GM13976 (cell line): ENCODE data around the gene ANXA2R.

Source experiments
- DNase-seq: peaks from one replicate; pipeline ENCODE4 v3.0.0; 2012; ENCODE audit warnings: low spot score
- in situ Hi-C: fragments of 300-500 bp; cut with MboI; formaldehyde crosslinking; loops from one replicate; pipeline ENCODE4 v1.12.0; 2022; ENCODE audit warnings: low sequenced_read_pairs, mixed read lengths, inconsistent platforms; ENCODE audit not compliant: unreplicated experiment
- TF ChIP-seq, protein P1 (sequence below): IDR thresholded peaks from 2 replicates; pipeline ENCODE4 v1.5.1; 2012; ENCODE audit warnings: borderline replicate concordance, mild to moderate bottlenecking; ENCODE audit not compliant: insufficient read depth; ENCODE audit errors: extremely low read depth, missing control alignments, control extremely low read depth

ANXA2R gene

GRCh38 chr5:43006424-43007202 lies 33.5 kb downstream of the ANXA2R start:
- TF ChIP-seq, protein P1, sequence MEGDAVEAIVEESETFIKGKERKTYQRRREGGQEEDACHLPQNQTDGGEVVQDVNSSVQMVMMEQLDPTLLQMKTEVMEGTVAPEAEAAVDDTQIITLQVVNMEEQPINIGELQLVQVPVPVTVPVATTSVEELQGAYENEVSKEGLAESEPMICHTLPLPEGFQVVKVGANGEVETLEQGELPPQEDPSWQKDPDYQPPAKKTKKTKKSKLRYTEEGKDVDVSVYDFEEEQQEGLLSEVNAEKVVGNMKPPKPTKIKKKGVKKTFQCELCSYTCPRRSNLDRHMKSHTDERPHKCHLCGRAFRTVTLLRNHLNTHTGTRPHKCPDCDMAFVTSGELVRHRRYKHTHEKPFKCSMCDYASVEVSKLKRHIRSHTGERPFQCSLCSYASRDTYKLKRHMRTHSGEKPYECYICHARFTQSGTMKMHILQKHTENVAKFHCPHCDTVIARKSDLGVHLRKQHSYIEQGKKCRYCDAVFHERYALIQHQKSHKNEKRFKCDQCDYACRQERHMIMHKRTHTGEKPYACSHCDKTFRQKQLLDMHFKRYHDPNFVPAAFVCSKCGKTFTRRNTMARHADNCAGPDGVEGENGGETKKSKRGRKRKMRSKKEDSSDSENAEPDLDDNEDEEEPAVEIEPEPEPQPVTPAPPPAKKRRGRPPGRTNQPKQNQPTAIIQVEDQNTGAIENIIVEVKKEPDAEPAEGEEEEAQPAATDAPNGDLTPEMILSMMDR: no peak
- DNase-seq: no peak
- in situ Hi-C loops: no loop called here

GRCh38 chr5:43005031-43005430 lies 35.1 kb downstream of the ANXA2R start:
- in situ Hi-C loops: no loop called here
- DNase-seq: no peak
- TF ChIP-seq, protein P1: no peak

- in situ Hi-C loops: no loop called here
- DNase-seq: no peak
- TF ChIP-seq, protein P1: no peak
Measured at GRCh38 chr5:43001748-43002147, 38.4 kb downstream of the ANXA2R start.

GRCh38 chr5:43000914-43001313 lies 39.2 kb downstream of the ANXA2R start:
- TF ChIP-seq, protein P1: no peak
- in situ Hi-C loops: no loop called here
- no peak for DNase-seq

GRCh38 chr5:43000111-43000840 lies 39.8 kb downstream of the ANXA2R start:
- DNase-seq: no peak
- in situ Hi-C loops: no loop called here
- TF ChIP-seq, protein P1: no peak

DNA sequence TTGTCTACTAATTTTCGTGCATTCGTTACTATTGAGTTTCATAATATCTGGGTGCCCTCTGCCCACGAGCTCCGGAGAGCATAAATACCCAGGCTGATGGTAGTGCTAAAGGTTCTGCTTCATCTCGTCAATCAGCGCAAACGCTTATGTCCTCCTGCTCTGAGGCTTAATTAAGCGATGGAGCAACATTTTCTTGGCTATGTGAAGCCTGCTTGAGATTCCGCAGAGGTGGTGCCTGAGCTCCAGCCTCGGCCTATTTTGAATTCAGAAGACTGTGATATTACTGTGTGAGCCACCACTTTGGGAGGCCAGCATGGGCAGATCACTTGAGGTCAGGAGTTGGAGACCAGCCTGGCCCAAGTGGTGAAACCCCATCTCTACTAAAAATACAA lies 44.8 kb downstream of the ANXA2R start:
- in situ Hi-C loops: no loop called here
- no peak for DNase-seq
- TF ChIP-seq, protein P1: no peak
